ENCODE measurements around the gene QPRT. TPM values are rescaled to one million over a fixed set of nuclear protein-coding genes. Genes with fewer than 3 reads are reported as not detected.
A peak's percentile ranks its signal among the peaks of the same experiment; 100 is the strongest.
"Not testable (repeated sequence)": the region's sequence is repeated elsewhere in the genome, so short reads cannot be mapped to it uniquely, and the experiment has no call there.

QPRT gene
- total RNA-seq, 1 experiment from 2014 or later: 46.0 TPM

GRCh38 chr16:29701214-29701555 is 22.2 kb downstream of the QPRT start:
- DNase-seq (ENCODE audit: low read depth, low spot score): no peak
- in situ Hi-C loops (cut with HindIII; ENCODE audit: low pct_unique_long_range_greater_than_20kb, low sequenced_read_pairs): no loop called here

- in situ Hi-C loops (cut with HindIII; ENCODE audit: low pct_unique_long_range_greater_than_20kb, low sequenced_read_pairs): no loop called here
- no peak for DNase-seq (ENCODE audit: low read depth, low spot score)
These were observed 23.3 kb downstream of the QPRT start for GRCh38 chr16:29702269-29702668.

- in situ Hi-C loops (cut with HindIII; ENCODE audit: low pct_unique_long_range_greater_than_20kb, low sequenced_read_pairs): no loop called here
- DNase-seq (ENCODE audit: low read depth, low spot score): no peak
These were observed 26.1 kb downstream of the QPRT start for GRCh38 chr16:29705030-29705429.

GRCh38 chr16:29707160-29707559 is 28.2 kb downstream of the QPRT start:
- in situ Hi-C loops (cut with HindIII; ENCODE audit: low pct_unique_long_range_greater_than_20kb, low sequenced_read_pairs); DNase-seq (ENCODE audit: low read depth, low spot score): not testable (repeated sequence)

- in situ Hi-C loops (cut with HindIII; ENCODE audit: low pct_unique_long_range_greater_than_20kb, low sequenced_read_pairs): no loop called here
- no peak for DNase-seq (ENCODE audit: low read depth, low spot score)
These were observed 30.1 kb downstream of the QPRT start for GRCh38 chr16:29708917-29709600.

GRCh38 chr16:29709657-29710056 is 30.7 kb downstream of the QPRT start:
- in situ Hi-C loops (cut with HindIII; ENCODE audit: low pct_unique_long_range_greater_than_20kb, low sequenced_read_pairs); DNase-seq (ENCODE audit: low read depth, low spot score): not testable (repeated sequence)

GRCh38 chr16:29710227-29711219 is 31.5 kb downstream of the QPRT start:
- peak; percentile 79 for DNase-seq (ENCODE audit: low read depth, low spot score)
- in situ Hi-C loops (cut with HindIII; ENCODE audit: low pct_unique_long_range_greater_than_20kb, low sequenced_read_pairs): no loop called here

- in situ Hi-C loops (cut with HindIII; ENCODE audit: low pct_unique_long_range_greater_than_20kb, low sequenced_read_pairs): no loop called here
- no peak for DNase-seq (ENCODE audit: low read depth, low spot score)
These were observed 33.8 kb downstream of the QPRT start for GRCh38 chr16:29712809-29713208.

GRCh38 chr16:29714396-29714795 is 35.4 kb downstream of the QPRT start:
- DNase-seq (ENCODE audit: low read depth, low spot score): no peak
- in situ Hi-C loops (cut with HindIII; ENCODE audit: low pct_unique_long_range_greater_than_20kb, low sequenced_read_pairs): no loop called here

GRCh38 chr16:29714972-29715371 is 36.0 kb downstream of the QPRT start:
- no peak for DNase-seq (ENCODE audit: low read depth, low spot score)
- in situ Hi-C loops (cut with HindIII; ENCODE audit: low pct_unique_long_range_greater_than_20kb, low sequenced_read_pairs): no loop called here

GRCh38 chr16:29717113-29717512 is 38.1 kb downstream of the QPRT start:
- no peak for DNase-seq (ENCODE audit: low read depth, low spot score)
- in situ Hi-C loops (cut with HindIII; ENCODE audit: low pct_unique_long_range_greater_than_20kb, low sequenced_read_pairs): no loop called here

- no peak for DNase-seq (ENCODE audit: low read depth, low spot score)
- in situ Hi-C loops (cut with HindIII; ENCODE audit: low pct_unique_long_range_greater_than_20kb, low sequenced_read_pairs): no loop called here
These were observed 40.1 kb downstream of the QPRT start for GRCh38 chr16:29719063-29719462.

- in situ Hi-C loops (cut with HindIII; ENCODE audit: low pct_unique_long_range_greater_than_20kb, low sequenced_read_pairs): no loop called here
- DNase-seq (ENCODE audit: low read depth, low spot score): no peak
These were observed 41.7 kb downstream of the QPRT start for GRCh38 chr16:29720703-29721102.

- DNase-seq (ENCODE audit: low read depth, low spot score): peak; percentile 79
- in situ Hi-C loops (cut with HindIII; ENCODE audit: low pct_unique_long_range_greater_than_20kb, low sequenced_read_pairs): not testable (repeated sequence)
These were observed 42.3 kb downstream of the QPRT start for GRCh38 chr16:29721167-29721879.

GRCh38 chr16:29726845-29727377 is 47.9 kb downstream of the QPRT start:
- DNase-seq (ENCODE audit: low read depth, low spot score): no peak
- in situ Hi-C loops (cut with HindIII; ENCODE audit: low pct_unique_long_range_greater_than_20kb, low sequenced_read_pairs): no loop called here

- no peak for DNase-seq (ENCODE audit: low read depth, low spot score)
- in situ Hi-C loops (cut with HindIII; ENCODE audit: low pct_unique_long_range_greater_than_20kb, low sequenced_read_pairs): no loop called here
These were observed 48.5 kb downstream of the QPRT start for GRCh38 chr16:29727452-29727851.

GRCh38 chr16:29729116-29729521 is 50.1 kb downstream of the QPRT start:
- in situ Hi-C loops (cut with HindIII; ENCODE audit: low pct_unique_long_range_greater_than_20kb, low sequenced_read_pairs): no loop called here
- peak; percentile 85 for DNase-seq (ENCODE audit: low read depth, low spot score)

- no peak for DNase-seq (ENCODE audit: low read depth, low spot score)
- in situ Hi-C loops (cut with HindIII; ENCODE audit: low pct_unique_long_range_greater_than_20kb, low sequenced_read_pairs): no loop called here
These were observed 51.7 kb downstream of the QPRT start for GRCh38 chr16:29730649-29731048.
